Prostate gland (tissue), 2 donors: ENCODE measurements around the gene ECHDC1. TPM values are rescaled to one million over a fixed set of nuclear protein-coding genes. Genes with fewer than 3 reads are reported as not detected.

Experiments
- DNase-seq: peaks from one replicate; pipeline ENCODE4 v3.0.0-alpha.2; 2019; ENCODE audit warnings: low spot score
- H3K27ac ChIP-seq, 2 donors: fragments of 200-600 bp; sonication (generic); 2 replicates each; pipeline ENCODE4 v1.5.1; 2017 to 2019
- H3K27me3 ChIP-seq: fragments of 200-600 bp; sonication (generic); replicated peaks from 2 replicates; pipeline ENCODE4 v1.5.1; 2019; ENCODE audit not compliant: insufficient read depth
- H3K36me3 ChIP-seq, 2 donors: fragments of 200-600 bp; sonication (generic); 1 replicate in 1 of 2; 2 replicates in 1 of 2; pipeline versions ENCODE4 v1.5.1 to v1.8.1; 2017 to 2019
- H3K4me1 ChIP-seq: fragments of 200-600 bp; sonication (generic); replicated peaks from 2 replicates; pipeline ENCODE4 v1.5.1; 2019
- H3K4me3 ChIP-seq, 2 donors: fragments of 200-600 bp; sonication (generic); 2 replicates each; pipeline ENCODE4 v1.5.1; 2017 to 2019
- H3K9me3 ChIP-seq: fragments of 200-600 bp; sonication (generic); 2 replicates; pipeline ENCODE4 v1.5.1; 2017
- CTCF ChIP-seq, 4 experiments: fragments of 200-600 bp in 2 of 4; fragments of 450-650 bp in 2 of 4; sonication (generic) in 2 of 4; IDR thresholded peaks; 1 replicate in 3 of 4; 2 replicates in 1 of 4; pipeline ENCODE4 v1.5.1; 2016 to 2019; ENCODE audit warnings: antibody characterized with exemption in 4 of 4, mild to moderate bottlenecking in 2 of 4, moderate library complexity in 2 of 4
- POLR2A ChIP-seq: fragments of 450-650 bp; IDR thresholded peaks from one replicate; pipeline ENCODE4 v1.6.1; 2016; ENCODE audit warnings: antibody characterized with exemption, mild to moderate bottlenecking
- POLR2AphosphoS5 ChIP-seq: sonication (generic); formaldehyde crosslinking; IDR thresholded peaks from one replicate; pipeline ENCODE4 v1.6.1; 2017; ENCODE audit warnings: antibody characterized with exemption
- WGBS: methylation state at CpG from one replicate; pipeline ENCODE4 v1.1.5; 2018; 5-methylcytosine and 5-hydroxymethylcytosine counted together
- intact Hi-C: fragments of 100-400 bp; cut with DNase I; formaldehyde crosslinking; loops from one replicate; pipeline ENCODE4 v1.14.2; 2022
- total RNA-seq, 2 donors: library from RNA; depleted of rRNA; stranded (reverse); fragments of >200 nt; gene quantifications; one replicate each; pipeline ENCODE4 v1.1.0, GENCODE V29; 2016

Gene ECHDC1
- total RNA-seq, 2 donors from 2014 or later, result 26.0 to 58.7 TPM

- no peak overlapping the region for H3K27ac ChIP-seq
- intact Hi-C loops, result loop anchor here (5.0 to 10.0 kb wide), 2 partner anchors 122 to 404 kb away; no protein-coding TSS in a partner anchor
These were observed 43.0 kb downstream of the ECHDC1 start for GRCh38 chr6:127300411-127300810.

GRCh38 chr6:127299522-127300240 lies 43.7 kb downstream of the ECHDC1 start:
- no peak for TF ChIP-seq POLR2A
- TF ChIP-seq CTCF (IDR thresholded peaks at IDR 0.05), result no peak
- no peak for TF ChIP-seq POLR2AphosphoS5
- intact Hi-C loops, result loop anchor here (5.0 to 10.0 kb wide), 2 partner anchors 123 to 405 kb away; no protein-coding TSS in a partner anchor
- Histone ChIP-seq H3K4me3 (no peak overlapping the region), H3K9me3 (no peaks in the 10 kb centered on the region), H3K27ac (no peak overlapping the region), H3K27me3 (no peaks in the 10 kb centered on the region), H3K4me1 (no peaks in the 10 kb centered on the region), H3K36me3 (no peaks in the 10 kb centered on the region)
- 57% methylated on average over 4 of the region's 4 CpGs for WGBS
- DNase-seq, result no peak

More at GRCh38 chr6:127300411-127300810, 43.0 kb downstream of the ECHDC1 start:
- DNase-seq, result no peak
- Histone ChIP-seq H3K4me3 (no peak overlapping the region), H3K36me3 (no peaks in the 10 kb centered on the region), H3K27me3 (no peaks in the 10 kb centered on the region), H3K4me1 (no peaks in the 10 kb centered on the region), H3K9me3 (no peaks in the 10 kb centered on the region)
- TF ChIP-seq POLR2AphosphoS5 (no peak), CTCF (IDR thresholded peaks at IDR 0.05) (no peak), POLR2A (no peak)

GRCh38 chr6:127298475-127298874 lies 44.9 kb downstream of the ECHDC1 start:
- Histone ChIP-seq H3K27me3 (no peaks in the 10 kb centered on the region), H3K4me3 (no peak overlapping the region), H3K9me3 (no peaks in the 10 kb centered on the region), H3K27ac (no peak overlapping the region), H3K4me1 (no peaks in the 10 kb centered on the region), H3K36me3 (no peaks in the 10 kb centered on the region)
- 67% methylated on average over 2 of the region's 2 CpGs for WGBS
- DNase-seq, result no peak
- intact Hi-C loops, result no loop called here
- TF ChIP-seq CTCF (IDR thresholded peaks at IDR 0.05) (no peak), POLR2A (no peak), POLR2AphosphoS5 (no peak)

- H3K4me3 ChIP-seq, result no peak overlapping the region
- no peak for DNase-seq
- no peaks in the 10 kb centered on the region for H3K9me3 ChIP-seq
- no peaks in the 10 kb centered on the region for H3K27me3 ChIP-seq
- no peaks in the 10 kb centered on the region for H3K36me3 ChIP-seq
- no peaks in the 10 kb centered on the region for H3K4me1 ChIP-seq
- H3K27ac ChIP-seq, result no peak overlapping the region
- intact Hi-C loops, result no loop called here
- TF ChIP-seq POLR2AphosphoS5 (no peak), POLR2A (no peak), CTCF (IDR thresholded peaks at IDR 0.05) (no peak)
- 84% methylated on average over 4 of the region's 4 CpGs for WGBS
These were observed 45.8 kb downstream of the ECHDC1 start for GRCh38 chr6:127297502-127298070.

GRCh38 chr6:127291495-127291894 lies 51.9 kb downstream of the ECHDC1 start:
- DNase-seq, result no peak
- Histone ChIP-seq H3K4me1 (no peaks in the 10 kb centered on the region), H3K27ac (no peak overlapping the region), H3K36me3 (peaks cover 0 to 2% of the 10 kb centered on the region in 2 donors), H3K4me3 (no peak overlapping the region), H3K27me3 (no peaks in the 10 kb centered on the region), H3K9me3 (no peaks in the 10 kb centered on the region)
- intact Hi-C loops, result no loop called here
- WGBS, result 46% methylated on average over 5 of the region's 5 CpGs
- TF ChIP-seq CTCF (IDR thresholded peaks at IDR 0.05) (no peak), POLR2AphosphoS5 (no peak), POLR2A (no peak)
